Dedifferentiated amniotic fluid mesenchymal stem cell (primary cell): Measurements from ENCODE around the gene KCNH8.

Experiments
- DNase-seq: peaks from one replicate; pipeline ENCODE4 v3.0.0-alpha.2; 2016; ENCODE audit errors: extremely low spot score

KCNH8 gene

DNA sequence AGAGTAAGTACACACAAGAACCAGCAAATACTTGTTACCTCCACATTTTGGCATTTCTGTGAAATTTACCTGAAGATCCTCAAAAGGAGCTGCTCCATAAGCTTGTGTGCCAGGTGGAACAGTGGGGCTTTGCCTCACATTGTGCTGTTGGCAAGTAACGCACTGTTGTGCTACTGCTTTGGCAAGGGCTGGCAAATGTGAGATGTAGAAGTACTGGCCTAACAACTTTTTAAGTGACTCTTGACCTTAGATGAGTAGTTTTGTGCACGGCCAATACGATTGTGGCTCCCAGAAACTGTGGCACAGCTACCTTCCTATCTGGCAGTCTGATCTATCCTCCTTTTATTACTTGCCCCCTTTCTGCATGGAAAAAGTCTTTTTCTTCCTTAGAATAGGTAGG, 337.0 kb downstream of the KCNH8 start:
- no peak for DNase-seq

DNA sequence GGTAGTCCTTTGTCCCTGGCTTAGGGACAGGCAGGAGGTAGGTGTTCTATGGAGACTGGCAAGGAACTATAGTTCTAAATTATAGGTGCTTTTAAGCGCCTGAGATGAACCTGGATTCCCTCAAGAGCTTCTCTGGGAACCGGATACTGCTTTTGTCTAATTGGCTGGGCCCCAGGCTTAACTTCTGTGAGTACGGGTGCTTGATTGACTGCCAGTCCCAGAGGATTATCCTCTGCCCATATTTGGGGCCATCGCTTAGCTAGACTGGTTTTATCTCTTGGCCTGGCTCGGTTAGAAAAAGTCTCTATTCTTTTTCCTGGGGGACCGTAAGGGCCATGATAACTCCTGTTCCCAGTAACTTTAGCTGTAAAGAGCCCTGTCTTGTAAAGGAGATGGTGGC, 339.1 kb downstream of the KCNH8 start:
- no peak for DNase-seq

GRCh38 chr3:19488939-19489338, 340.6 kb downstream of the KCNH8 start:
- DNase-seq: no peak

DNA sequence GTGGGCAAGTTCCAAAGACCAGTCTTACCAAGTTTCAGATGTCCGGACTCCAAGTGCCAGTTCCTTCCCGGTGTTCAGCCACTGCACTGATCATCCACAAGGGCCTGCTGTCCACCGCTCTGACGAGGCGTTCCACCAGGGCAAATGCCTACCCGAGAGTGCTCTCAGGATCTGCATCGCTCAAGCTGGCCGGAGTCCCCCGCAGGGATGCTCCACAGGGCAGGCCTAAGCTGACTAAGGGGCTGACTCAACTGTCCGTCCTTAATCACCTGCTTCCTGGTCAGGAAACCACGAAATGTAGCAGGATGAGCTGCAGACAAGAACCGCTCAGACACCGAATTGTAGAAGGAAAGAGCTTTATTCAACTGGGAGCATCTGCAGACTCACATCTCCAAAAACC, 341.6 kb downstream of the KCNH8 start:
- no peak for DNase-seq

- no peak for DNase-seq
These were observed 357.9 kb downstream of the KCNH8 start for GRCh38 chr3:19506171-19506570.

DNA sequence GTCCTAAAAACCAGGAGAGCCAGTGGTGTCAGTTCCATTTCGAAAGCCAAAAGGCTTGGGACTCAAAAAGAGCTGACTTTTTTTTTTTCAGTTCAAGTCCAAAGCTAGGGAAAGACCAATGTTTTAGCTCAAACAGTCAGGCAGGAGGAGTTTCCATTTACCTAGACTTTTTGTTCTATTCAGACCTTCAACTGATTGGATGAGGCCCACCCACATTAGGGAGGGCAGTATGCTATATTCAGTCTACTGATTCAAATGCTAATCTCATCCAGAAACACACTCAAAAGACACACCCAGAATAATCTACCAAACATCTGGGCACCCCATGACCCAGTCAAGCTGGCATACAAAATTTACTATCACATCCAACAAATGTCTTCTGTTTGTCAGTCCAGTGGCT, 374.0 kb downstream of the KCNH8 start:
- no peak for DNase-seq

- DNase-seq: no peak
These were observed 377.8 kb downstream of the KCNH8 start for GRCh38 chr3:19526071-19526470.

DNA sequence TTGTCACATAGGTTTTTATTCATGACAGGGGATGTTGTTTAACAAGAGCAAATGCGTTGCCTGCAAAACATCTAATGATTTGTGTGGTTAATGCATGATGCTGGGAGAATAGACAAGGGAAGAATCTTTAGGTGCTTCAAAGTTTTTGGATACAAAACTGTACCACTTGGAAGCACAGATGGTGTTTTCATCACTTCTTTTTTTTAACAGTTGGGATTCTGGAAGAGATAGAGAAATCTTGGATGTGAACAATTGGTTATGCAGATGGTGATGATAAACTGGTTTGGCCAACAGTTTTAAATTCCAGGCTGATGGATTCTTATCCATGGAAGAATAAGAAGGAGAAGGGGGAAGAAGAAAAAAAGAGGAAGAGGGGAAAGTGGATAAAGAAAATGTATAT, 379.4 kb downstream of the KCNH8 start:
- no peak for DNase-seq

DNA sequence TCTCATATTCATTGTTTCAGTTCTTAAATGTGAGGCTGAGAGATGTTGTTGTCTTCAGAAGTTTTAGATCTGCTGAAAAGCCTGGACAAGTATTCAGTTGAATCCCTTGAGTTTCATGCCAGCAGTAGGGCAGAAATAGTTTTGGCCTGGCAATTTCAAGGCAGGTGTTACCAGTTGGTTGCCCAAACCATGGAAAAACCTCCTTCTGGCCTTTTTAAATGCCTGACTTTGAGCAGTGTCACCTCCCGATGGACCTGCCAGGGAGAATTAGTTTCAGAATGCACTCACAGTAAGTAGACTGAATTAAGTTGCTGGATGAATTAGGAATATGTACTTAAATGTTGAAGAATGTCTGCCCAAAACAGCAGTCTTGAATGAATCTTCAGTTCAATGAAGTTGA, 383.1 kb downstream of the KCNH8 start:
- no peak for DNase-seq

- DNase-seq: no peak
These were observed 391.4 kb downstream of the KCNH8 start for GRCh38 chr3:19539518-19540392.

GRCh38 chr3:19540464-19540863, 392.2 kb downstream of the KCNH8 start:
- DNase-seq: no peak

GRCh38 chr3:19541284-19541683, 393.0 kb downstream of the KCNH8 start:
- DNase-seq: no peak

DNA sequence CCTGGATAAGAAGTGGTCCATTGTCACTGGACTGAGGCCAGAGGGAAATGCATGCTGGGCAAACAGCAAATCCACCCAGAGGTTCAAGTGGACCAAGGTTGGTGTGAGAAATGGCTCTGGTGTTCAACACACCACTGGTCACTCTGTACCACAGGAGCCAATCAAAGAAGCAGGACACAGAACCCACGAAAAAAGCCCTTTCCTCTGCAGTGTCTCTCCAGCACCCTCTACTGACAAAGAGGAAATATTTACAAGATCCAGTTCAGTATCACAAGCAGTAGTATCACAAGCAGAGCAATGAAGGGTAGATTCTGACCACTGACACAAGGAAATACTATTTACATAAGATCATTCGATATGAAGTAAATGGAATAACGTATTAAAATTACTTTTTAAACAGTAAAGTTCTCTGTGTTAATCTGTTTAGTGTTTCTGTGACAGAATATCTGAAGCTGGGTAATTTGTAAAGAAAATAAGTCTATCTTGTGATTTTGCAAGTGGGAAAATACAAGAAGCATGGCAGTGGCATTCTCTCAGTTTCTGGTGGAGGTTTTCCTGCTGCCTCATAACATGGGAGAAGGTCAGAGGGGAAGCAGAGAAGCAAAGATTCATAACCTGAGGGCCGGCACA, 395.0 kb downstream of the KCNH8 start:
- DNase-seq: no peak

DNA sequence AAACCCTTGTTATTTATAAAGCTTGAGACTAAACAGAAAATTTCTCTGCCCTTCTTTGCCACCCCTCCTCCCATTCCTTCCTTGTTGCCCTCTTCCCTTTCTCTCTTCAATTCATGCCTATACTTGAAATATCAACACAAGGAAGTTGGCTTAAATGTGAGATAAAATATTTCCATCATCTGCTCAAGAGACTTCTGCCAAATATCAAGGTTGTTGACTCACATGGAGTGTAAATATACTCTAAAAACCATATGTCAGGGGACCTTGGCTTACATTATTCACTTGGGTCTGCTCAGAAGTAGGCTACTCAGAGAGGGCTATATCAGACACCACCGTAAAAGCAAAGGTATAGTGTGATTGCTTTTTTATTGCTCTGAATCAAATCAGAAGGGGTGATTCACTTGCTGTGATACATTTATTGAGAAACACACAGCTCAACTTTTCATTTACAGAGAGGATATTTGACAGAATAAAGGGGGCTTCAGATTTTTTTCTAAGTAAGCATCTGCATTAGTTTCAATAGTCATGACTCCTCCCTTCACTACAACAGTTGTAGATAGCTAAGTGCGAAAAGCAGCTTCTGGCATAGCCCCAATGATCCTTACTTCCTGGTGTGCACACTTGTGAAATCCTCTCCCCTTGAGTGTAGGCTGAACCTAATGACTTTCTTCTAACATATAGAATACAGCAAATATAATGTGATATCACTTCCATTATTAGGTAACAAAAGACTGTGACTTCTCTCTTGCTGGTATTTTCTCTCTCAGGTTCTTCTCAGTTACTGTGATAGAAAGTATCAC, 399.6 kb downstream of the KCNH8 start:
- no peak for DNase-seq

GRCh38 chr3:19559724-19560442, 411.6 kb downstream of the KCNH8 start:
- DNase-seq: no peak

DNA sequence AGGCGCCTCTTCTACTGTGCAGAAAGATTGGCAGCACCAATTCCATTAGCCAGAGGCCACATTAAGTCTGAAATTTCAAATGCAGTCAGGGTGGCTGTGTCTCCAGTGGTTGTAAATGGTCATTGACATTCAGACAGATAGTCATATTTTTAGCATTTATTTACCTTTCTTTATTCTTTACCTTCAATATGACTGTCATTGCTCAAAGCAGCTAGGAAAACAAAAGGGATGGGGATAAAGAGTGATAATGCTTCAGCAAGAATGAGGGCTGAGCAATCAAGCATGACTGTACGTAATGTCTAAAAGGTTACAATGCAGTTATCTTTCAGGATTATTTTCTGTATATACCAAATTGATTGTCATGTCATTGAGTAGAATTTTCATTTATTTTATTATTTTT, 425.3 kb downstream of the KCNH8 start:
- no peak for DNase-seq

- DNase-seq: no peak
These were observed 426.0 kb downstream of the KCNH8 start for GRCh38 chr3:19574268-19574667.

- DNase-seq: no peak
These were observed 428.0 kb downstream of the KCNH8 start for GRCh38 chr3:19576343-19576742.
